Fibroblast of mammary gland (primary cell): ENCODE results near the gene SKAP2.

Experiments
- DNase-seq: peaks from one replicate; pipeline ENCODE4 v3.0.0-alpha.2; 2010; ENCODE audit warnings: low read depth
- H3K4me3 ChIP-seq: 2 replicates; pipeline ENCODE4 v1.5.1; 2011; ENCODE audit warnings: low read depth, mild to moderate bottlenecking, low read length, moderate library complexity; ENCODE audit not compliant: control insufficient read depth
- TF ChIP-seq, protein P1 (sequence below): conservative IDR thresholded peaks from 2 replicates; pipeline ENCODE4 v1.5.1; 2011; ENCODE audit warnings: low read depth, low read length, inconsistent platforms; ENCODE audit not compliant: control insufficient read depth, insufficient read depth

The SKAP2 gene

GRCh38 chr7:26704036-26704435 lies 160.4 kb downstream of the SKAP2 start:
- no peak overlapping the region for H3K4me3 ChIP-seq
- no peak for DNase-seq
- TF ChIP-seq, protein P1, sequence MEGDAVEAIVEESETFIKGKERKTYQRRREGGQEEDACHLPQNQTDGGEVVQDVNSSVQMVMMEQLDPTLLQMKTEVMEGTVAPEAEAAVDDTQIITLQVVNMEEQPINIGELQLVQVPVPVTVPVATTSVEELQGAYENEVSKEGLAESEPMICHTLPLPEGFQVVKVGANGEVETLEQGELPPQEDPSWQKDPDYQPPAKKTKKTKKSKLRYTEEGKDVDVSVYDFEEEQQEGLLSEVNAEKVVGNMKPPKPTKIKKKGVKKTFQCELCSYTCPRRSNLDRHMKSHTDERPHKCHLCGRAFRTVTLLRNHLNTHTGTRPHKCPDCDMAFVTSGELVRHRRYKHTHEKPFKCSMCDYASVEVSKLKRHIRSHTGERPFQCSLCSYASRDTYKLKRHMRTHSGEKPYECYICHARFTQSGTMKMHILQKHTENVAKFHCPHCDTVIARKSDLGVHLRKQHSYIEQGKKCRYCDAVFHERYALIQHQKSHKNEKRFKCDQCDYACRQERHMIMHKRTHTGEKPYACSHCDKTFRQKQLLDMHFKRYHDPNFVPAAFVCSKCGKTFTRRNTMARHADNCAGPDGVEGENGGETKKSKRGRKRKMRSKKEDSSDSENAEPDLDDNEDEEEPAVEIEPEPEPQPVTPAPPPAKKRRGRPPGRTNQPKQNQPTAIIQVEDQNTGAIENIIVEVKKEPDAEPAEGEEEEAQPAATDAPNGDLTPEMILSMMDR = no peak

DNA sequence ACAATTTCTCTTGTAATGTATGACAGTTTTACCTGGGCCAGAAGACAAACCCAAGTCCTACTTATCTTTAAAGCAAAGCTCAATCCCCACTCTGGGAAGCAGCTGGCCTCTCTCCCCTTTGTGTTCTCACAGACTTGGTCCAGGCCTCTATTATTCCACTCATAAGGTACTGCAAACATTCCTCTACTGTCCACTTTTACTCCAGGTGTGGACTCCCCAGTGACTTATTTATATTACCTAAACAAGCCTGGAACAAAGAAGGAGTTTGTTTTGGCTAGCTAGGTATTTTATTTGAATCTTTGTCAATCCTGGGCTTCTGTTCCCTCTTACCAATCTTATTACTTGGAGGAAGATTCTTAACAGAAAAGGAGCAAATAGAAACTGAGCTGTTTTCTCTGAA lies 163.5 kb downstream of the SKAP2 start:
- TF ChIP-seq, protein P1 = no peak
- H3K4me3 ChIP-seq = no peak overlapping the region
- DNase-seq = no peak

- TF ChIP-seq, protein P1 = no peak
- H3K4me3 ChIP-seq = no peak overlapping the region
- no peak for DNase-seq
These were observed 164.0 kb downstream of the SKAP2 start for GRCh38 chr7:26700386-26700785.

GRCh38 chr7:26699766-26700165 lies 164.6 kb downstream of the SKAP2 start:
- H3K4me3 ChIP-seq = no peak overlapping the region
- TF ChIP-seq, protein P1 = no peak
- DNase-seq = peak; percentile 67

DNA sequence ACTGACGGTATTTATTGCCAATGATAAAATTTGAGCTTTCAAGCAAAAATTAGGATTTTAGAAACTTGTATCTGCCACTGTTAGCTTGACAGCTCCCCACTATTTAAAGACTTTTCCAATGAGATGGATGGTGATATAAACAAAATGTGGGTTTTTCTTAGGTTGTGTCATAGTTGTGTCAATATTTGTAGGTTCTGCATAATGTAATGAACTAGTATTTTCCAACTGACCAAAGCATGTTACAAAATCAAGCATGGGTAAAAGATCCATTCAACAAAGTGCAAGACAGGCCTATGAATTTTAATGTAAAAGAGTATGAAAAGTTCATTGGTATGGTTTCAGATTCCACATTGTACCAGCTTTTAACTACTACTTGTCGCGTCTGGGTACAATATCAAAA lies 165.6 kb downstream of the SKAP2 start:
- H3K4me3 ChIP-seq = no peak overlapping the region
- TF ChIP-seq, protein P1 = no peak
- no peak for DNase-seq

DNA sequence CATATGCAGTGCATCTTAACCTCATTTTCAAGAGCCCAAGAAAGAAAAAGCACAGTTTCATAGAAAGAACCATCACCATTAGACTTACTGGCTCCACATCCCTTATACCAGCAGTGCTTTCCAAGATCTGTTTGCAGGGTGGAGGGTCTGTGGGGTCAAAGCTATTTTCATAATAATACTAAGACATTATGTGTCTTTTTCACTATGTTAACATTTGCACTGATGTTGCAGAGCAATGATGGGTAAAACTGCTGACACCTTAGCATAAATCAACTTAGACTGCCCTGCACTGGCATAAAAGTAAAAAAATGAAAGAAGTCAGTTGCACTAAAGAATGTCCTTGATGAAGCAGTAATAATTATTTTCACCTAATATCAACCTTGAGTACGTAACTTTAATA lies 166.2 kb downstream of the SKAP2 start:
- no peak for DNase-seq
- H3K4me3 ChIP-seq = no peak overlapping the region
- TF ChIP-seq, protein P1 = no peak

DNA sequence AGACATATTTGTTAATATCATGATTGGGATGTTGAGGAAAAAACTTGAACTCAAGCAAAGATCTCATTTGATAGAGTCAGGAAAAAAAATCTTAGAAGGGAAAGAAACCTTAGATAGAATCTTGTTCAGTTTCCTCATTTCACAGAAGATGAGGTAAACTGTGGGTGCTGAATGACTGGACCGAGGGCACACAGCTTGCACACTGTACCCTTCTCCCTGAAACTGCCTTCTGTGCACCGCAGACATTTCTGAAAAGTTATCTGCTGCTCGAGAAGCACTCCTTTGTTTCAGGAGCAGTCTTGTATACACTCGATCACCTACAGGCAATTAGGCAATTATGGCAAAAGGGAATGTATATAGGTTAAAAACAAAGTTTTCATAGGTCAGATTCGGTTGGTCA lies 167.4 kb downstream of the SKAP2 start:
- DNase-seq = no peak
- no peak overlapping the region for H3K4me3 ChIP-seq
- TF ChIP-seq, protein P1 = no peak
